SH-SY5Y (cell line): ENCODE measurements around the gene GMIP.

Source experiments
- GATA2 ChIP-seq: IDR thresholded peaks from 2 replicates; pipeline ENCODE4 v1.6.1; 2011; ENCODE audit warnings: mild to moderate bottlenecking, low read depth, low read length
- GATA3 ChIP-seq: IDR thresholded peaks from 2 replicates; pipeline ENCODE4 v1.6.1; 2011; ENCODE audit warnings: low read depth, mild to moderate bottlenecking, low read length, moderate library complexity

GRCh38 chr19:19661675-19662251 lies 18.3 kb upstream of the GMIP start:
- TF ChIP-seq GATA3 = no peak
- TF ChIP-seq GATA2 = peak; percentile 47; the same call in 1 of the 2 replicates
